CD4-positive, alpha-beta memory T cell (primary cell): ENCODE measurements around the gene CYP2S1. TPM values are rescaled to one million over a fixed set of nuclear protein-coding genes. Genes with fewer than 3 reads are reported as not detected.

Experiments
- CTCF ChIA-PET: fragments of 350-600 bp; sonication (Branson Sonifier 250); formaldehyde crosslinking; loops from one replicate; lab custom pipeline; 2021; ENCODE audit warnings: inconsistent platforms; ENCODE audit not compliant: partially characterized antibody; lab: Charles Lee
- POLR2A ChIA-PET: fragments of 350-600 bp; sonication (Branson Sonifier 250); formaldehyde crosslinking; loops from one replicate; lab custom pipeline; 2021; ENCODE audit not compliant: partially characterized antibody; lab: Charles Lee
- DNase-seq, 5 donors: peaks; one replicate each; pipeline versions ENCODE4 v3.0.0 to v3.0.0-alpha.2; 2020 to 2022; ENCODE audit warnings: mixed read lengths in 1 of 5
- H3K27ac ChIP-seq: one replicate; pipeline ENCODE4 v1.7.0; 2013; ENCODE audit warnings: low read depth, low read length
- H3K27me3 ChIP-seq: 2 replicates; pipeline ENCODE4 v1.7.0; 2013; ENCODE audit warnings: mild to moderate bottlenecking, low read length, moderate library complexity; ENCODE audit not compliant: insufficient read depth
- H3K36me3 ChIP-seq: 2 replicates; pipeline ENCODE4 v1.7.0; 2013; ENCODE audit warnings: mild to moderate bottlenecking, low read length, moderate library complexity; ENCODE audit not compliant: insufficient read depth
- H3K4me1 ChIP-seq: 2 replicates; pipeline ENCODE4 v1.7.0; 2013; ENCODE audit warnings: mild to moderate bottlenecking, low read length, moderate library complexity; ENCODE audit not compliant: insufficient read depth
- H3K4me3 ChIP-seq, 2 donors: one replicate each; pipeline ENCODE4 v1.7.0; 2013; ENCODE audit warnings: low read length in 2 of 2, mild to moderate bottlenecking in 1 of 2
- H3K9me3 ChIP-seq, 2 donors: one replicate each; pipeline ENCODE4 v1.7.0; 2013; ENCODE audit warnings: low read length in 2 of 2, control low read depth in 1 of 2; ENCODE audit not compliant: control insufficient read depth in 1 of 2
- H3K27ac Mint-ChIP-seq, 7 donors: one replicate each; pipeline ENCODE4 v1.8.0; 2020 to 2021; ENCODE audit warnings: mixed read lengths in 7 of 7, mild to moderate bottlenecking in 6 of 7, inconsistent platforms in 3 of 7, moderate library complexity in 3 of 7
- H3K27me3 Mint-ChIP-seq, 2 donors: one replicate each; pipeline ENCODE4 v1.8.0; 2020 to 2021; ENCODE audit warnings: mixed read lengths in 2 of 2
- H3K36me3 Mint-ChIP-seq, 2 donors: one replicate each; pipeline ENCODE4 v1.8.0; 2020 to 2021; ENCODE audit warnings: mixed read lengths in 2 of 2, inconsistent platforms in 1 of 2, mild to moderate bottlenecking in 1 of 2
- H3K4me1 Mint-ChIP-seq, 4 donors: one replicate each; pipeline ENCODE4 v1.8.0; 2020 to 2021; ENCODE audit warnings: mixed read lengths in 4 of 4, mild to moderate bottlenecking in 1 of 4
- H3K4me3 Mint-ChIP-seq, 8 donors: one replicate each; pipeline ENCODE4 v1.8.0; 2020 to 2021; ENCODE audit warnings: mixed read lengths in 8 of 8, mild to moderate bottlenecking in 7 of 8, moderate library complexity in 6 of 8, inconsistent platforms in 3 of 8
- H3K9me3 Mint-ChIP-seq, 8 donors: one replicate each; pipeline ENCODE4 v1.8.0; 2020 to 2021; ENCODE audit warnings: mixed read lengths in 8 of 8, mild to moderate bottlenecking in 5 of 8, inconsistent platforms in 3 of 8, moderate library complexity in 1 of 8
- intact Hi-C: fragments of 100-400 bp; cut with micrococcal nuclease; formaldehyde crosslinking; loops from one replicate; pipeline ENCODE4 v1.15.1; 2023
- polyA plus RNA-seq, 2 donors: library from polyadenylated mRNA; unstranded; fragments of 300-500 nt; fragmentation: Illumina TruSeq; gene quantifications; one replicate each; pipeline ENCODE4 v1.2.3, GENCODE V29; 2021
- total RNA-seq, 2 experiments: library from RNA; stranded (reverse); gene quantifications; one replicate each; pipeline ENCODE4 v1.2.3, GENCODE V29; 2021

CYP2S1 gene
- total and polyA plus RNA-seq, 4 experiments from 2014 or later = 0.15 to 0.28 TPM; not detected in 2

- Histone ChIP-seq H3K27me3 (no peaks in the 10 kb centered on the region), H3K9me3 (no peaks in the 10 kb centered on the region), H3K27ac (no peak overlapping the region), H3K36me3 (no peaks in the 10 kb centered on the region), H3K4me1 (no peaks in the 10 kb centered on the region), H3K4me3 (no peak overlapping the region)
- no peak overlapping the region for H3K4me3 Mint-ChIP-seq
- no peaks in the 10 kb centered on the region for H3K4me1 Mint-ChIP-seq
- intact Hi-C loops = no loop called here
- no peaks in the 10 kb centered on the region for H3K9me3 Mint-ChIP-seq
- H3K27ac Mint-ChIP-seq = no peak overlapping the region
- DNase-seq = no peak
- CTCF ChIA-PET = no interaction called here
- POLR2A ChIA-PET = no interaction called here
- H3K27me3 Mint-ChIP-seq = peaks cover 0 to 6% of the 10 kb centered on the region in 2 donors
- no peaks in the 10 kb centered on the region for H3K36me3 Mint-ChIP-seq
Observed at GRCh38 chr19:41244117-41244516, 51.1 kb downstream of the CYP2S1 start.

GRCh38 chr19:41245843-41246242 lies 52.8 kb downstream of the CYP2S1 start:
- Mint-ChIP-seq H3K36me3 (no peaks in the 10 kb centered on the region), H3K4me3 (no peak overlapping the region), H3K4me1 (no peaks in the 10 kb centered on the region), H3K27me3 (no peaks in the 10 kb centered on the region), H3K9me3 (no peaks in the 10 kb centered on the region), H3K27ac (no peak overlapping the region)
- ChIA-PET POLR2A (no interaction called here), CTCF (interaction anchor here (0.7 to 0.8 kb wide), 2 partner anchors 76 to 259 kb away, joined by 3 read pairs; no protein-coding TSS in a partner anchor)
- DNase-seq = no peak
- no peaks in the 10 kb centered on the region for H3K4me1 ChIP-seq
- no peak overlapping the region for H3K4me3 ChIP-seq
- intact Hi-C loops = no loop called here
- no peaks in the 10 kb centered on the region for H3K9me3 ChIP-seq
- no peaks in the 10 kb centered on the region for H3K27me3 ChIP-seq
- no peak overlapping the region for H3K27ac ChIP-seq
- no peaks in the 10 kb centered on the region for H3K36me3 ChIP-seq

- Histone ChIP-seq H3K9me3 (no peaks in the 10 kb centered on the region), H3K36me3 (no peaks in the 10 kb centered on the region), H3K27ac (no peak overlapping the region), H3K27me3 (no peaks in the 10 kb centered on the region), H3K4me3 (no peak overlapping the region), H3K4me1 (no peaks in the 10 kb centered on the region)
- peak overlapping the region in 2 of 7 donors; percentile 64 to 71 for H3K27ac Mint-ChIP-seq
- intact Hi-C loops = no loop called here
- H3K4me3 Mint-ChIP-seq = no peak overlapping the region
- ChIA-PET POLR2A (no interaction called here), CTCF (interaction anchor here (1.1 kb wide), 1 partner anchor 100 kb away, joined by 3 read pairs; no protein-coding TSS in a partner anchor)
- DNase-seq = no peak
- H3K27me3 Mint-ChIP-seq = peaks cover 2 to 7% of the 10 kb centered on the region in 2 donors
- no peaks in the 10 kb centered on the region for H3K36me3 Mint-ChIP-seq
- no peaks in the 10 kb centered on the region for H3K9me3 Mint-ChIP-seq
- H3K4me1 Mint-ChIP-seq = no peaks in the 10 kb centered on the region
Observed at GRCh38 chr19:41248895-41249294, 55.9 kb downstream of the CYP2S1 start.

- no peak overlapping the region for H3K4me3 ChIP-seq
- ChIA-PET POLR2A (no interaction called here), CTCF (interaction anchor here (1.1 kb wide), 1 partner anchor 99 kb away, joined by 3 read pairs; no protein-coding TSS in a partner anchor)
- H3K27me3 ChIP-seq = no peaks in the 10 kb centered on the region
- H3K9me3 ChIP-seq = no peaks in the 10 kb centered on the region
- no peaks in the 10 kb centered on the region for H3K36me3 Mint-ChIP-seq
- H3K4me1 ChIP-seq = no peaks in the 10 kb centered on the region
- intact Hi-C loops = no loop called here
- H3K27ac Mint-ChIP-seq = peak overlapping the region in 1 of 7 donors; percentile 35
- DNase-seq = no peak
- H3K4me1 Mint-ChIP-seq = no peaks in the 10 kb centered on the region
- H3K27ac ChIP-seq = no peak overlapping the region
- no peaks in the 10 kb centered on the region for H3K36me3 ChIP-seq
- H3K9me3 Mint-ChIP-seq = no peaks in the 10 kb centered on the region
- no peak overlapping the region for H3K4me3 Mint-ChIP-seq
- H3K27me3 Mint-ChIP-seq = peaks cover 2 to 7% of the 10 kb centered on the region in 2 donors
Observed at GRCh38 chr19:41249707-41250423, 56.8 kb downstream of the CYP2S1 start.

GRCh38 chr19:41253660-41254059 lies 60.6 kb downstream of the CYP2S1 start:
- Mint-ChIP-seq H3K9me3 (peaks cover 0 to under 1% (median 0%) of the 10 kb centered on the region in 8 donors), H3K4me1 (no peaks in the 10 kb centered on the region), H3K36me3 (no peaks in the 10 kb centered on the region), H3K4me3 (no peak overlapping the region), H3K27me3 (peaks cover 2 to 7% of the 10 kb centered on the region in 2 donors), H3K27ac (peak overlapping the region in 1 of 7 donors; percentile 22)
- no peaks in the 10 kb centered on the region for H3K9me3 ChIP-seq
- POLR2A ChIA-PET = no interaction called here
- no peak overlapping the region for H3K4me3 ChIP-seq
- CTCF ChIA-PET = no interaction called here
- no peak for DNase-seq
- intact Hi-C loops = no loop called here
- no peaks in the 10 kb centered on the region for H3K27me3 ChIP-seq
- no peaks in the 10 kb centered on the region for H3K36me3 ChIP-seq
- H3K4me1 ChIP-seq = no peaks in the 10 kb centered on the region
- H3K27ac ChIP-seq = no peak overlapping the region

GRCh38 chr19:41255171-41255570 lies 62.2 kb downstream of the CYP2S1 start:
- peak overlapping the region in 2 of 7 donors; percentile 7 to 37 for H3K27ac Mint-ChIP-seq
- H3K36me3 ChIP-seq = no peaks in the 10 kb centered on the region
- ChIA-PET CTCF (no interaction called here), POLR2A (no interaction called here)
- intact Hi-C loops = no loop called here
- H3K27ac ChIP-seq = no peak overlapping the region
- no peak overlapping the region for H3K4me3 ChIP-seq
- H3K9me3 Mint-ChIP-seq = peaks cover 0 to 2% (median 0%) of the 10 kb centered on the region in 8 donors
- H3K4me1 Mint-ChIP-seq = no peaks in the 10 kb centered on the region
- no peak overlapping the region for H3K4me3 Mint-ChIP-seq
- H3K36me3 Mint-ChIP-seq = no peaks in the 10 kb centered on the region
- H3K27me3 Mint-ChIP-seq = peaks cover 2 to 7% of the 10 kb centered on the region in 2 donors
- H3K4me1 ChIP-seq = no peaks in the 10 kb centered on the region
- H3K9me3 ChIP-seq = no peaks in the 10 kb centered on the region
- no peaks in the 10 kb centered on the region for H3K27me3 ChIP-seq
- DNase-seq = no peak
